Keratinocyte (primary cell): ENCODE data around the gene RTKN. TPM values are rescaled to one million over a fixed set of nuclear protein-coding genes. Genes with fewer than 3 reads are reported as not detected.

Experiments used
- DNase-seq: peaks from one replicate; pipeline ENCODE4 v3.0.0-alpha.2; 2011; ENCODE audit warnings: low read depth, missing footprints, low spot score
- FAIRE-seq: peaks from 2 replicates; lab custom pipeline; 2011; peaks lifted over from hg19 to GRCh38; lab: Jason Lieb, UNC
- H2AFZ ChIP-seq: 2 replicates; pipeline ENCODE4 v1.6.0; 2012; ENCODE audit warnings: low read length, control low read depth, inconsistent platforms; ENCODE audit not compliant: control insufficient read depth
- H3K27ac ChIP-seq: 2 replicates; pipeline ENCODE4 v1.5.1; 2011; ENCODE audit warnings: low read length; ENCODE audit not compliant: control insufficient read depth, insufficient read depth
- H3K27me3 ChIP-seq: 3 replicates; pipeline ENCODE4 v1.6.0; 2011; ENCODE audit warnings: low read length; ENCODE audit not compliant: control insufficient read depth, insufficient read depth; ENCODE audit errors: extremely low read depth
- H3K36me3 ChIP-seq, 2 experiments: 2 replicates in 1 of 2; 3 replicates in 1 of 2; pipeline ENCODE4 v1.5.1; 2011; ENCODE audit warnings: low read length in 2 of 2, mild to moderate bottlenecking in 1 of 2; ENCODE audit not compliant: control insufficient read depth in 2 of 2, insufficient read depth in 2 of 2; ENCODE audit errors: extremely low read depth in 1 of 2
- H3K4me1 ChIP-seq: 3 replicates; pipeline ENCODE4 v1.5.1; 2011; ENCODE audit warnings: low read length; ENCODE audit not compliant: control insufficient read depth, insufficient read depth; ENCODE audit errors: extremely low read depth
- H3K4me2 ChIP-seq: 3 replicates; pipeline ENCODE4 v1.6.0; 2011; ENCODE audit warnings: low read depth, low read length; ENCODE audit not compliant: control insufficient read depth, insufficient read depth; ENCODE audit errors: extremely low read depth
- H3K4me3 ChIP-seq, 3 experiments: fragments of 200-600 bp in 1 of 3; sonication (generic) in 1 of 3; 2 replicates in 2 of 3; 3 replicates in 1 of 3; pipeline ENCODE4 v1.5.1; 2011 to 2016; ENCODE audit warnings: low read length in 3 of 3, mild to moderate bottlenecking in 3 of 3, control low read depth in 2 of 3, inconsistent platforms in 1 of 3, low read depth in 1 of 3, mixed read lengths in 1 of 3, mixed run types in 1 of 3, moderate library complexity in 1 of 3; ENCODE audit not compliant: control insufficient read depth in 2 of 3, insufficient read depth in 2 of 3; ENCODE audit errors: extremely low read depth in 1 of 3
- H3K79me2 ChIP-seq: 2 replicates; pipeline ENCODE4 v1.6.0; 2012; ENCODE audit warnings: low read length; ENCODE audit not compliant: control insufficient read depth, insufficient read depth
- H3K9ac ChIP-seq: 3 replicates; pipeline ENCODE4 v1.6.0; 2011; ENCODE audit warnings: low read length; ENCODE audit not compliant: control insufficient read depth, insufficient read depth; ENCODE audit errors: extremely low read depth
- H3K9me1 ChIP-seq: 3 replicates; pipeline ENCODE4 v1.6.0; 2011; ENCODE audit warnings: low read length; ENCODE audit not compliant: control insufficient read depth, insufficient read depth; ENCODE audit errors: extremely low read depth
- H3K9me3 ChIP-seq: 2 replicates; pipeline ENCODE4 v1.5.1; 2012; ENCODE audit warnings: low read depth, low read length; ENCODE audit not compliant: control insufficient read depth
- H4K20me1 ChIP-seq: 3 replicates; pipeline ENCODE4 v1.6.0; 2011; ENCODE audit warnings: low read length; ENCODE audit not compliant: control insufficient read depth, insufficient read depth; ENCODE audit errors: extremely low read depth
- EZH2 ChIP-seq: IDR thresholded peaks from one replicate; pipeline ENCODE4 v1.6.1; 2012; ENCODE audit warnings: inconsistent platforms, mild to moderate bottlenecking, low read length, moderate library complexity
- dilution Hi-C: fragments of 300-500 bp; cut with MboI; formaldehyde crosslinking; loops from one replicate; pipeline ENCODE4 v1.7.0; 2020; ENCODE audit warnings: low sequenced_read_pairs; ENCODE audit not compliant: extremely low pct_ligation_motif_present
- polyA plus RNA-seq, 5 experiments: library from polyadenylated mRNA; depleted of rRNA in 3 of 5; stranded (reverse) in 3 of 5; stranded (forward) in 1 of 5; unstranded in 1 of 5; fragments of >200 nt; gene quantifications; 1 replicate in 1 of 5; 2 replicates in 3 of 5; 3 replicates in 1 of 5; pipeline versions ENCODE4 v1.2.1 to v1.2.3, GENCODE V29; 2011 to 2012; ENCODE audit warnings: missing spikeins in 2 of 5, low read depth in 1 of 5, low replicate concordance in 1 of 5
- TF ChIP-seq, protein P1 (sequence below), 3 experiments: IDR thresholded peaks in 1 of 3; conservative IDR thresholded peaks in 1 of 3; optimal IDR thresholded peaks in 1 of 3; 2 replicates in 2 of 3; 3 replicates in 1 of 3; pipeline versions ENCODE3 to v1.5.1; 2011; ENCODE audit warnings: low read length in 3 of 3, mild to moderate bottlenecking in 3 of 3, moderate library complexity in 2 of 3, control low read depth in 1 of 3, inconsistent platforms in 1 of 3; ENCODE audit not compliant: insufficient read depth in 2 of 3; ENCODE audit errors: extremely low read depth in 1 of 3

Gene RTKN
- polyA plus RNA-seq, 1 donor (not counting 4 experiments of a cell fraction or from before 2014, with no cell fraction given): 110 TPM

- FAIRE-seq: no peak
- peaks cover 26% of the 10 kb centered on the region for H3K79me2 ChIP-seq
- H3K9me3 ChIP-seq: no peaks in the 10 kb centered on the region
- no peaks in the 10 kb centered on the region for H3K27me3 ChIP-seq
- H3K4me1 ChIP-seq: peaks cover 21% of the 10 kb centered on the region
- H2AFZ ChIP-seq: no peak overlapping the region
- peaks cover 12 to 25% of the 10 kb centered on the region in 2 experiments for H3K36me3 ChIP-seq
- DNase-seq: no peak
- no peak for TF ChIP-seq EZH2
- TF ChIP-seq, protein P1, sequence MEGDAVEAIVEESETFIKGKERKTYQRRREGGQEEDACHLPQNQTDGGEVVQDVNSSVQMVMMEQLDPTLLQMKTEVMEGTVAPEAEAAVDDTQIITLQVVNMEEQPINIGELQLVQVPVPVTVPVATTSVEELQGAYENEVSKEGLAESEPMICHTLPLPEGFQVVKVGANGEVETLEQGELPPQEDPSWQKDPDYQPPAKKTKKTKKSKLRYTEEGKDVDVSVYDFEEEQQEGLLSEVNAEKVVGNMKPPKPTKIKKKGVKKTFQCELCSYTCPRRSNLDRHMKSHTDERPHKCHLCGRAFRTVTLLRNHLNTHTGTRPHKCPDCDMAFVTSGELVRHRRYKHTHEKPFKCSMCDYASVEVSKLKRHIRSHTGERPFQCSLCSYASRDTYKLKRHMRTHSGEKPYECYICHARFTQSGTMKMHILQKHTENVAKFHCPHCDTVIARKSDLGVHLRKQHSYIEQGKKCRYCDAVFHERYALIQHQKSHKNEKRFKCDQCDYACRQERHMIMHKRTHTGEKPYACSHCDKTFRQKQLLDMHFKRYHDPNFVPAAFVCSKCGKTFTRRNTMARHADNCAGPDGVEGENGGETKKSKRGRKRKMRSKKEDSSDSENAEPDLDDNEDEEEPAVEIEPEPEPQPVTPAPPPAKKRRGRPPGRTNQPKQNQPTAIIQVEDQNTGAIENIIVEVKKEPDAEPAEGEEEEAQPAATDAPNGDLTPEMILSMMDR (optimal IDR thresholded peaks at IDR 0.05 in 1 of 3, IDR thresholded peaks at IDR 0.05 in 1 of 3, conservative IDR thresholded peaks at IDR 0.05 in 1 of 3; ENCODE audit: extremely low read depth in 1 of 3, insufficient read depth in 2 of 3, low read length in 3 of 3): no peak
- H3K27ac ChIP-seq: peak overlapping the region; percentile 45
- H3K9me1 ChIP-seq: no peaks in the 10 kb centered on the region
- peak overlapping the region; percentile 58 to 78 (median 67) for H3K4me3 ChIP-seq
- H4K20me1 ChIP-seq: no peaks in the 10 kb centered on the region
- dilution Hi-C loops: no loop called here
- H3K9ac ChIP-seq: peak overlapping the region; percentile 73
- peak overlapping the region; percentile 71 for H3K4me2 ChIP-seq
Measured at GRCh38 chr2:74458938-74459363, 17.2 kb upstream of the RTKN start.

DNA sequence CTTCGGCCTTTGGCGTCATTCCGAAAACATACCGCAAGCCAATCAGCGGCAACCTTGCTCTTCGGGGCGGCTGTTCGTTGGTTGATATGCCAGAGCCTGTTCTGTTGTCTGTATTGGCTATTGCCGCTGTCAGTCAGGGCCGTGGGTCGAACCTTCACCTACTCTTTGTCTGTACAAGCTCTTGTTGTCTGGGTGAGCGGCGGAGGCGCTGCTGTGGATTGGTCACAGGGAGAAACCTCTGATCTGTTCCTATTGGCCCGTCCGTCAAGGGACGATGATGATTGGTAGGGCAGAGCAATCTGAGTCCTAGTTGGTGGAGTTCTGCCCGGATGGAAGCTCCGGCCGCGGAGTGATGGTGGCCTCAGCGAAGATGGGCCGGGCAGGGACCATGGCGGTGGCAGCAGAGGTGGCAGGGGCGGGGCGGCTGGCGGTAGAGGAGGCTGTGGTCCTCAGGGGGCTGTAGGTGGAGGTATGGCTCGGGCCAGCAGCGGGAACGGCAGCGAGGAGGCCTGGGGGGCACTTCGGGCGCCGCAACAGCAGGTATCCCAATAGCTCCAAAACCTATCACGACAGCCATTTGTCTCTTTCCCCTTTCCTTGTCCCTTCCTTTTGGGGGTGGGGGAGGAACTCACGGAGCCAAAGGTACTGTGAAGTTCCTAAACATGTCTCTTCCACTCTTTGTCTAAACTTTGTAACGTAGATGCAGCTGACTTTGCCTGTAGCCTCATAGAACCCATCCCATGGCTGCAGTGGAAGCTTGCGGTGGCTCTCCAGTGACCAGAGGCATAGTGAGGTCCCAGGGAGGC, 16.6 kb upstream of the RTKN start, which contains the start of gene WBP1:
Gene WBP1, plus strand, starts transcription at position 307 of the 806 bp plus-strand sequence. Its CDS starts 165 bp downstream, at position 472.
- Histone ChIP-seq H2AFZ (peak within 1 kb of the TSS; percentile 58), H3K9ac (peak within 1 kb of the TSS; percentile 95), H3K4me1 (peaks cover 21% of the 10 kb centered on the region), H3K9me1 (no peaks in the 10 kb centered on the region), H3K27me3 (no peaks in the 10 kb centered on the region), H3K9me3 (no peaks in the 10 kb centered on the region), H3K27ac (peak within 1 kb of the TSS; percentile 96), H3K79me2 (peaks cover 24% of the 10 kb centered on the region), H3K36me3 (peaks cover 12 to 23% of the 10 kb centered on the region in 2 experiments), H4K20me1 (no peaks in the 10 kb centered on the region), H3K4me3 (peak within 1 kb of the TSS; percentile 67 to 79 (median 79)), H3K4me2 (peak within 1 kb of the TSS; percentile 84)
- peak; percentile 81 for FAIRE-seq
- no peak for TF ChIP-seq EZH2
- TF ChIP-seq, protein P1 (optimal IDR thresholded peaks at IDR 0.05 in 1 of 3, IDR thresholded peaks at IDR 0.05 in 1 of 3, conservative IDR thresholded peaks at IDR 0.05 in 1 of 3; ENCODE audit: extremely low read depth in 1 of 3, insufficient read depth in 2 of 3, low read length in 3 of 3): no peak
- peak; percentile 100 for DNase-seq
- dilution Hi-C loops: no loop called here
